Motor neuron (in vitro differentiated cells): Measurements from ENCODE around the gene DLX2. TPM values are rescaled to one million over a fixed set of nuclear protein-coding genes. Genes with fewer than 3 reads are reported as not detected.

Experiments used
- ATAC-seq, 8 experiments: fragments of 200-7000 bp; cut with Tn5 transposase; replicated peaks in 6 of 8; 2 replicates each; pipeline ENCODE4 v1.8.0; 2021; ENCODE audit warnings: mild to moderate bottlenecking in 8 of 8, moderate library complexity in 8 of 8
- H3K27ac ChIP-seq, 2 donors: fragments of 250-450 bp; sonication (Bioruptor Pico); 2 replicates each; pipeline ENCODE4 v1.9.0; 2021; ENCODE audit warnings: antibody characterized with exemption in 2 of 2, mild to moderate bottlenecking in 2 of 2, moderate library complexity in 1 of 2
- H3K4me1 ChIP-seq, 2 donors: fragments of 250-450 bp; sonication (Bioruptor Pico); replicated peaks in 1 of 2; 2 replicates each; pipeline ENCODE4 v1.6.1; 2021; ENCODE audit warnings: antibody characterized with exemption in 2 of 2, mild to moderate bottlenecking in 2 of 2, moderate library complexity in 1 of 2
- H3K4me3 ChIP-seq, 5 donors: fragments of 250-450 bp; sonication (Bioruptor Pico); 2 replicates each; pipeline ENCODE4 v1.9.0; 2021; ENCODE audit warnings: antibody characterized with exemption in 5 of 5, mild to moderate bottlenecking in 5 of 5, moderate library complexity in 4 of 5
- WGBS, 10 experiments: fragments of 450-650 bp; shearing (Covaris generic); methylation state at CpG; one replicate each; pipeline ENCODE4 v1.0.0; 2022; 5-methylcytosine and 5-hydroxymethylcytosine counted together
- in situ Hi-C, 9 experiments: fragments of 400-800 bp; cut with MboI; loops; one replicate each; pipeline ENCODE4 v1.15.0; 2021; ENCODE audit warnings: low sequenced_read_pairs in 9 of 9, low pct_unique_long_range_greater_than_20kb in 2 of 9; ENCODE audit not compliant: unreplicated experiment in 9 of 9
- total RNA-seq, 8 experiments: library from RNA; unstranded; fragments of 300-600 nt; gene quantifications; 2 replicates each; pipeline versions ENCODE4 v1.2.3 to v1.2.4, GENCODE V29; 2022

The DLX2 gene
- total RNA-seq, 8 experiments from 2014 or later = 0.05 to 19.2 (median 0.32) TPM

DNA sequence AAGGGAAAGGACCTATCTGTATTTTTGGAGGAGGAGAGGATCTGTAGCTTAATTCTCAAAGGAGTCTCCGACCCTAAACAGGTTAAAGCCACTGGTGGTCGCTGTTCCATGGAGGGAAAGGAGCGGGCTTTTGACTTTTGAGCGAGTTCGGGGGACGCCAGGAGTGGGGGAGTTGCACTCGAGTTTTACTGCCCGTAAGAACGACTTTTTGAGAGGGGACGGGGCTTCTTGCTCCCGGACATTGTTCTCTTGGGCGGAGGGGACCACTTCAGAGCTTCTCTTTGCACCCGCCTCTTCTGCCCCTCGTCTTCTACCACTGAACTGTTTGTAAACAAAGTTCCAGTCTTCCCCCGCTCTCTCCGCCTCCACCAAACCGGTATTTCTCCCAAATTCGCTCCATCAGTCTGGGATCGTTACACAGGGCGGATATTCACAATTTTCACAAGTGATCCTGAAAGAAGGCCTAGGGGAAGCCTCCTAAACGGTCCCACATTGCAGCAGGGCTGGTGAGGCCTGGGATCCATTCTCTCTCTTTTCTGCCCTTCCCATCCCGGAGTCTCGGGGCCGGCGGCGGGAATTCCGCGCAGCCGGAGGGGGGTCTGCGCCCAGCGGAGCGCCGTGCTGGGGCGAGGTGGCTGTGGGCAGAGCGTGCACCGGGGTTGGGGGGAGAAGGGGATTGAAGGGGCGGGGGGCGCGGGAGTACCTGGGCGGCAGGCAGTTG, 6.6 kb downstream of the DLX2 start:
- H3K27ac ChIP-seq = no peak overlapping the region
- peak overlapping the region in 2 of 5 donors; percentile 16 to 28 for H3K4me3 ChIP-seq
- peak in 1 of 8 experiments; percentile 1 for ATAC-seq
- in situ Hi-C loops = no loop called here
- 0 to 40% (median 15%) methylated on average over 1 to 14 of the region's 40 CpGs; no CpG with 5 or more reads in 2 of the 10 experiments for WGBS, 10 experiments
- H3K4me1 ChIP-seq = peaks cover 8 to 16% of the 10 kb centered on the region in 2 donors

DNA sequence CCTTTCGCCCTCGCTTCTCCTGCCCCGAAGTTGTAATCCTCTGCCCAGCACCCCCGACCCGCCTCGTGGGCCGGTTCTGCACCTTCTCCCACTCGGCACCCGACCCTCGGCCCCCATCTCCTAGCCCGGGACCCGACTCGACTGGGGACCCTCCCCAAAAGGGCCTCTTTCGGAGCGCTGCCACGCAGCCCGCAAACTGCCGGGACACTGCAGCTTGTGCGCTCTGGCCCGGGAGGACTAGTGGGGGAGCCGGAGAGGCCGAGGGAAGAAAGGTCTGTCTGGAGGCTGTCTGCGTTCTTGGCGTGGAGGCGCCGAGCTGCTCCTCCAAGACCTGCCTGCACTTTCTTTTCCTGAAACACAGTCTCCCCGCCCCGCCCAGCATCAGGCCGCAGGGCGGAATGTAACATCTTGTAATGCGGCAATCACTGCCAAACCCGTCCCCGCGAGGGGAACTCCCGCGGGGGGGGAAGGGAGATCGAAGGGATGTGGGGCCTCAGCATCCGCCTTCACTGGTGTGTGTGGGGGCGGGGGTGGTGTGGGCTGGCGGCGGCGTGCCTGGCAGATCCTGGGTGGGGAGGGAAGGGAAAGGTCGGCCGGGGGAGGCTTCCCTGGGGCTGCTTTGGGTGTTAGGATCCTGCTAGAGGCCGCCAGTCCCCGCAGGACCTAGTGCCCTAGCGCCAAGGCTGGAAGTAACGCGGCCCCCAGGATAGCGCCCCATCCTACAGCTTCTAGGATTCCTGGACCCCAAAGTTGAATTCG, 7.4 kb downstream of the DLX2 start:
- peaks cover 8 to 16% of the 10 kb centered on the region in 2 donors for H3K4me1 ChIP-seq
- H3K27ac ChIP-seq = no peak overlapping the region
- H3K4me3 ChIP-seq = peak overlapping the region in 3 of 5 donors; percentile 7 to 27 (median 13)
- ATAC-seq = peak in 6 of 8 experiments; percentile 10 to 69 (median 34)
- in situ Hi-C loops = no loop called here
- 0 to 7% (median 0%) methylated on average over 1 to 9 of the region's 51 CpGs; no CpG with 5 or more reads in 6 of the 10 experiments for WGBS, 10 experiments

DNA sequence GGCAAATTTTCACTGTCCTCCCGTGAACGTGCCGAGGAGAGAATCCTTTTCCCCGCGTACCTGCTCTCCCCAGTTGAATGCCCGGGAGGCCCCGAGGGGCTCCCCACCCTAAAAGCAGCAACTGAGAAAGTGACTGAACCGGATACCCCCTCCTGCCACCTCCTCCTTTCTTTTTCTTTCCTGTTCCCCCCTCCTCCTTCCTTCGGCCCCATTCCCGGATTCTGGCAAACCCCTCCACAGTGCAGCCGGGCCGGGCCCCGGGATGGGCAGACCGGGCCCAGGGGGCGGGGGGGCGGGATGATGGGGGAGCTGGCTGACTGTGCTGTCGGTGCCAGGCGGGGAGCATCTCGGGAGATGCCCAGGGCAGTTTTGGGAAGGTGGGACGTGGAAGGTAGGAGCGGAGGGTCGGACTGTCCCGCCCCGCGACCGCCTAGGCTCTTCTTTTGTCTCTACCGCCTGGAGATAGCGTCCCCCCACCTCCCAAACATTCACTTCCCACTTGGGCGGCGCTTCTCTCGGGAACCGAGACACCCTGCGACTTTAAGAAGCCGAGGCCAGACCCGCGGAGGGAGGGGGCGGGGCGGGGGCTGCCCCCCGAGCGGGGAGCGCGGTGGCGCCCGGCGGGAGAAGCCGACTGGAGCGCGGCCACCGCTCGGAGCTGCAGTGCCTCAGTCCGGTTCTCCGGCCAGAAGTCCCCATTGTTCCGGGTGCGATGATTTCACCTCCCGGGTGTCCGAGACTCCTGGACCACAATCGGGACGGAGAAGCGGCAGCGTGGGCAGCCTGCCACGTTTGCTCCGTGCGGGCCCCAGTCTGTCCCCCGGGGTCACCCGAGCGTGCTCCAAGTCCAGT, 8.2 kb downstream of the DLX2 start:
- H3K4me3 ChIP-seq = peak overlapping the region in 3 of 5 donors; percentile 7 to 27 (median 13)
- ATAC-seq = peak in 3 of 8 experiments; percentile 7 to 13 (median 11)
- H3K4me1 ChIP-seq = peaks cover 4 to 16% of the 10 kb centered on the region in 2 donors
- 4% methylated on average over 5 of the region's 66 CpGs; no CpG with 5 or more reads in 9 of the 10 experiments for WGBS, 10 experiments
- H3K27ac ChIP-seq = no peak overlapping the region
- in situ Hi-C loops = no loop called here

DNA sequence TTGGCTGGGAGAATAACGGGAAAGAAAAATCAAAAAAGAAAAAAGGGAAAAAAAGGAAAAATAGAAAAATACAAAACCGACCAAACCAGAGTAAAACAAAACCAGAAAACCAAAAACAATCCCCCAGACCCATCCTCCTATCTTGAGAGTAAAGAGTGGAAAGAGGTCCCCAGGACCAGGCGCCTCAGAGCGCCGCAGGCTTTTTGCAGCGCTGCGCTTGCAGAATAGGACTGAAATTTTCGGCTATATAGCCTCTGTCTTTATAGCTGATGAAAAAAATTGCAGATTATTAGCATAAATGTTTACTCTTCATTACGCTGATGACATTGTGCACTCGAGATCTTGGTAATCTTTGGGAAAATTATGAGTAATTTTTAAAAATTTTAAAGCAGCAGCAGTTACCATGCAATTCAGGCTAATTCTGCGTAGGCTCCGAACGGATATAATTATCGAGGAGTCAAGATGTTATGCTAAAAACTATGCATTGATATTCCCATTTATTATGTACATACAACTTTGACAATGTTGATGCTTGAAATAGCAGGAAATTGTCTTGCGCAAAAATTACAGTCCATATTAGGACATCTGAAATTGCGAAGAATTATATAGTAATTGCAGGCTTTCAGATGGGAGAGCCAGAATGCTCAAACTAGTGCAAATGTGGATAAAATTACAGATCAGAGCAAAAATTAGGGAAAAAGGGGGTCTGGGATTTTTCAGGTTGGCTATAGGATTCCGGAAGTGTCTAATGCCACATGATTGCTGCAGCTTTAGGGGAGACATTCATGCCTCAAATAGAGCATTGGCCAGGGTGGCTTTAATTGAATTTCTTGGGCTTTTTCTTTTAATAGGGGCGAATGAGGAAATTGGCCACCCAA, 9.0 kb downstream of the DLX2 start:
- Histone ChIP-seq H3K4me1 (peaks cover 4 to 16% of the 10 kb centered on the region in 2 donors), H3K4me3 (no peak overlapping the region), H3K27ac (no peak overlapping the region)
- in situ Hi-C loops = no loop called here
- ATAC-seq = no peak
- 3 to 47% (median 7%) methylated on average over 3 to 17 of the region's 18 CpGs for WGBS, 10 experiments

DNA sequence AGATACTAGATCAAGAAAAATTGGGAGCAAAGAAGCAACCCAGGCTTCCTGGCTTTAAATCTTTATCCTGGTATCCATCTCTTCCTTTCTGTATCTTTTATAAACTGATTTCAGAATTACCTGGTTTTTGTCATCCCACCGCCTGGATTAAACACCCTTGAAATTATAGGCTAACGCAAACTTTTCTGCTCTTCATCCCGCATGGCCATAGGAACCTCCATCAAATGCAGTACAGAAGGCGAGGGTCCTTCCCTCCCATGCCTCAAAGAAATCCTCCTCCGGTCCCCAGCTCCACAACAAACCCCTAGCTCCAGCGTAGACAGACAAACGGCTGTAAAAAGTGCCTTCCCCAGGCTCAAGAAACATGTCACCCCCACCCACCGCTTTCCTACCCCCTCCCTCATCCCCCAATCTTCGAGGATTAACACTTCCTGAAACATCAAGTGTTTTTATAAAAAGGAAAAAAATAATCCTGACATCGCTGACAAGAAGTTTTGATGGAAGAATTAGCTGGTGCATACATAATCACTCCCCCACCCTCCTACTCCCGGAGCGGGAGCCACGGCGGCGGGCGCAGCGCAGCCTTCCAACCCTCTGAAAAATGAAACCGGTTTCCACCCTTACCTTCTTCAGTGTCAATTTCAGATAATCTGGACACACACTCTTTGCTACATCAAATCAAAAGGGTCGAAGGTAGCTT, 9.8 kb downstream of the DLX2 start:
- Histone ChIP-seq H3K27ac (no peak overlapping the region), H3K4me3 (no peak overlapping the region), H3K4me1 (peaks cover 4 to 16% of the 10 kb centered on the region in 2 donors)
- no peak for ATAC-seq
- 0 to 56% (median 2%) methylated on average over 1 to 15 of the region's 19 CpGs for WGBS, 10 experiments
- in situ Hi-C loops = no loop called here

DNA sequence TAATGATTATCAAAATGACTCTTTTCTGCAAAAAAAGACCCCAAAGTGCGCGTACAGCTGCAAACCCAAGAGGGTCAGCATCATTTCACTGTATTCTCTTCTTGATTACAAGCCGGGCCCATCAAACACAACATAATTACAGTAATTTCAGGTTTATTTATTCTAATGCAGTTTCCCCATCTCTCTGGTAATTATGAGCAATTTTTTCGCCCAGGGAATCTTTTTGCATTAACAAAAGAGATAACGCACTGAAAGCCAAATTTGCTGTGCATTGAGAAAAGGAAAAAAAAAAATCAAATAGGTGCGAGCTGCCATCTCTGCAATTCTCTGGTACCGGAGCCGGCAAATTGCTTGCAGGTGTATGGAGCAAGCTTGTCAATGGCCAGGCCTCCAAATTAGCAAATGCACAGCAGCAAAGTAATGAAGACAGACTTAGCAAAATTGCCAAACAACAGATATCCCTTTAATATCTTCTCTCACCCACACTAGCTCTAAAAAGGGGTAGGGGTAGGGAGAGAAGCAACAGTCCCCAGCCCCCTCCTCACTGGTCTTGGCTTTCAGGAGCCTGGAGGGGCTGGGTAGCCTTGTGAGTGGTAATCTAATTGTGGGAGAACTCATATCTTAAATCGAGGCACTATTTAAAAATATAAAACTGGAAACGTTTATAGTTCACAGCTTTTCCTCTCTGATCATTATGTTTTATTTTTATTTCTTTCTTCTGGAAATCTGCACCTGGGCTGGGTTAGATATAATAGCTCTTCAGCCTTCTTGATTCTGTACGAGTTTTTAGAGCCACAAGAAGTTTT, 10.7 kb downstream of the DLX2 start:
- no peak for ATAC-seq
- in situ Hi-C loops = no loop called here
- no peak overlapping the region for H3K27ac ChIP-seq
- no peak overlapping the region for H3K4me3 ChIP-seq
- WGBS, 10 experiments = 7 to 92% (median 18%) methylated on average over 3 to 9 of the region's 11 CpGs
- peaks cover 0 to 13% of the 10 kb centered on the region in 2 donors for H3K4me1 ChIP-seq

DNA sequence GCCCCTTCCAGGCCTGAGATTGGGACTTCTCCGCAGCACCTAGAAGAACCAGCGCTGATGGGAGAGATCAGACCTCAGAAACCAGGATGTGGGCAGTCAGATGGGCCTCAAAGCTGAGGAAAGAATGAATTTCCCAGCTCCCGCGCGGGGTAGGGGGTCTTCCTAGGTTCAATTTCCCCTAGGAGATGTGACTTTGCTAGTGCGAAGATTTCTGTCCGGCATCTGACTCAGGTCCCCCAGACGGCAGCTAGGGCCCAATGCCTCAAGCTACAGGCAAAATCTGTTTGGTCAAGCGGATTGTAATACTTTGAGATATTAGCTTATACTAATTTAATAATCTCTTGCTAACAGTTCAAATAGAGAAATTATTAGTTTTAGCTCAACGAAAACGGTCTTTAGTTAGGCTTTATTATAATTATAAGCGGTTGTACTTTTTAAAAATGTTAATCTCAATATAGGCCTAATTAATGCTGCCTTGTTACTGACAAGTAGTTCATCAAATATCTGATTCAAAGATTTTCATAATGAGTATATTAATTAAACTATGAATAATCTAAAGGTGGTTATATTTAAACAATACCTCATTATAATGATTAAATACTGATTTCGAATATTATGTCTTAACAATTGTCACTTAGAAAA, 11.6 kb downstream of the DLX2 start:
- in situ Hi-C loops = no loop called here
- ATAC-seq = no peak
- no peak overlapping the region for H3K27ac ChIP-seq
- H3K4me1 ChIP-seq = peaks cover 0 to 5% of the 10 kb centered on the region in 2 donors
- WGBS, 10 experiments = 8 to 92% (median 13%) methylated on average over 2 to 11 of the region's 13 CpGs
- H3K4me3 ChIP-seq = no peak overlapping the region

DNA sequence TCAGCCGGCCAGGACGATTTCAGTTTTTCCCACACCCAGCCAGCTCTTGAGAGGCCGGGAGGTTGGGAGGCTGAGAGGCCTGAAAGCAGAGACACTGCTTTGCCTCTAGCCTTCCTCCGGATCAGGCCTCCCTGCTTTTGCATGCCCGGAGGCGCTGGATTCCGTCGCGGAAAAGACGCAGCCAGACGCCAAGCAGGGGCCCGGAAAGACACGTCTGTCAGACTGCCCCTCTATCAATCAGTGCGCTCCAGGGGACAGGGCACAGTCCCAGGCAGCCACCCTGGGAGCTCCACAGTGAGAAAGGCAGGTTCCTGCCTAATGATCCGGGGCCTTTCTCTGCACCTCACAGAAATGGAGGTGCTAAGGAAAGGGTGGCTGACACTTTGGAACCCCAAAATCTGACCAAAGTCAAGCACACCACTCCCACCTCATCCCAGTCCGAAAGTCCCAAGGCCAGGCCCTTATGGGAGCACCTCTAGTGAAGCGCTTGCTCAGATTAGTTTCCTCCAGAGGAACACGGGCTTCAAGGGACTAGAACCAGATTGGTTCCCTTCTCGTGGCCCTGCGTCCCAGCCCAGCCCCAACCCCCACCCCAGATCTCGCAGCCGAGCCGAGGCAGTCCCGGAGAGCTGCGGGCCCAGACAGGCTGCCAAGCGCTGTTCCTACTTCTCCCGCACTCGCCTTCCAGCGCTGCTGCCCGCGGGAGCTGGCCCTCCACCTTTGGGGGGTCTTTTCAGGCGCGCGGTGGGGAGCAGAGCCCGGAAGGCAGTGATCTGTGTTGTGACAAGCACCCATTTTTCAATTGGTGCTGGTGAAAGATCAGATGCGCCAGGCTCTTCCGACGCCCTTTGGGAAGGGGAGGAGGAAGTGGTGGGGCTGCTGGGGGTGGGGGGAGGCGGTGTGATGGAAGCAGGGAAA, 12.4 kb downstream of the DLX2 start:
- in situ Hi-C loops = no loop called here

DNA sequence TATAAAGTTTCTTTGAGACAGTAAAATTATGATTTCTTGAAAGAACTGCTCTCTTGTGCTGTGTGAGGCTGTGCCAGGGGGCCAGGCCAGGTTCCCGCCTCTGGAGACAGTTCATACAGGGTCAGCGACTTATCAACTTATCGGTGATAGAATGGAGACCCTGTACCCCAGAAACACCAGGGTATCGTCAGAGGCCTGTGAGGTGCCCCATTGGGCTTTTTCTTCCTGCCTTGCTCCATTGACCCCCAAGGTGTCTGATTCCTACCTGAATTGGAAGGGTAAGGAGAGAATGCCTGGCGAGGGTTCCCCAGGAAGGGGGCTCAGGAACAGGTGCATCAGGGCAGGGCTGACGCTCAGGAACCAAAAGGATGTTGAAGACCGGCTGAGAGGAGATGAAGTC, 13.1 kb downstream of the DLX2 start:
- ATAC-seq = no peak
- WGBS, 10 experiments = 24 to 100% (median 37%) methylated on average over 1 to 7 of the region's 7 CpGs; no CpG with 5 or more reads in 1 of the 10 experiments
- Histone ChIP-seq H3K4me1 (peaks cover 0 to under 1% of the 10 kb centered on the region in 2 donors), H3K27ac (no peak overlapping the region), H3K4me3 (no peak overlapping the region)
- in situ Hi-C loops = no loop called here

More for the DNA sequence above, 12.4 kb downstream of the DLX2 start:
- H3K4me1 ChIP-seq = peaks cover 0 to 5% of the 10 kb centered on the region in 2 donors
- ATAC-seq = no peak
- no peak overlapping the region for H3K4me3 ChIP-seq
- 0 to 40% (median 7%) methylated on average over 1 to 16 of the region's 39 CpGs; no CpG with 5 or more reads in 2 of the 10 experiments for WGBS, 10 experiments
- no peak overlapping the region for H3K27ac ChIP-seq

DNA sequence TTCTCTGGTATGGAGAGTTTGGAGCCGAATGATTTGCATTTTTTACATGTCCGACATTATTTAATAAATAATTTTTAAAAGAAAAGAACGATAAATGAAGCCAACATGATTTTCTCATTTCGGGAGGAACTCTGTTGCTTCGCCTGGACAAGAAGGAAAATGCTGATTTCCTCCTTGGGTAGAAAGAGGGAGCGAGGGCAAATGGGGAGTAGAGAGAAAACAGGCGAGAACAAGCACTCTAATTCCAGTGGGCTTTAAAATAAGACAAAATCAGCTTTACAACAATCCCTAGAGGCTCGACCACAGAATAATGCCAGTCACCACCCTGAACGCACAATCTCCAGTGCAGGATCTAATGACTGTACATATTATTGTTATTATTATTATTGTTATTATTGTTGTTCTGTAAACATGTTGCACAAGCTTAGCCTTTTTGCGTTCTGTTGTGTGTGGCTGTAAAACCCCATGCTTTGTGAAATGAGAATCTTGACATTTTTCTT, 13.6 kb downstream of the DLX2 start:
- Histone ChIP-seq H3K4me1 (peaks cover 0 to 4% of the 10 kb centered on the region in 2 donors), H3K4me3 (no peak overlapping the region), H3K27ac (no peak overlapping the region)
- in situ Hi-C loops = no loop called here
- WGBS, 10 experiments = 0 to 72% (median 9%) methylated on average over 1 to 10 of the region's 10 CpGs
- no peak for ATAC-seq
